DMS79 treated with DMSO at 0.1 percent for 48 hours (cell line): ENCODE measurements around the gene ELFN1.
A peak's percentile ranks its signal among the peaks of the same experiment; 100 is the strongest.

Source experiments
- DNase-seq: peaks from one replicate; lab custom pipeline; 2025; lab: John Stamatoyannopoulos, UW

ELFN1 gene

DNA sequence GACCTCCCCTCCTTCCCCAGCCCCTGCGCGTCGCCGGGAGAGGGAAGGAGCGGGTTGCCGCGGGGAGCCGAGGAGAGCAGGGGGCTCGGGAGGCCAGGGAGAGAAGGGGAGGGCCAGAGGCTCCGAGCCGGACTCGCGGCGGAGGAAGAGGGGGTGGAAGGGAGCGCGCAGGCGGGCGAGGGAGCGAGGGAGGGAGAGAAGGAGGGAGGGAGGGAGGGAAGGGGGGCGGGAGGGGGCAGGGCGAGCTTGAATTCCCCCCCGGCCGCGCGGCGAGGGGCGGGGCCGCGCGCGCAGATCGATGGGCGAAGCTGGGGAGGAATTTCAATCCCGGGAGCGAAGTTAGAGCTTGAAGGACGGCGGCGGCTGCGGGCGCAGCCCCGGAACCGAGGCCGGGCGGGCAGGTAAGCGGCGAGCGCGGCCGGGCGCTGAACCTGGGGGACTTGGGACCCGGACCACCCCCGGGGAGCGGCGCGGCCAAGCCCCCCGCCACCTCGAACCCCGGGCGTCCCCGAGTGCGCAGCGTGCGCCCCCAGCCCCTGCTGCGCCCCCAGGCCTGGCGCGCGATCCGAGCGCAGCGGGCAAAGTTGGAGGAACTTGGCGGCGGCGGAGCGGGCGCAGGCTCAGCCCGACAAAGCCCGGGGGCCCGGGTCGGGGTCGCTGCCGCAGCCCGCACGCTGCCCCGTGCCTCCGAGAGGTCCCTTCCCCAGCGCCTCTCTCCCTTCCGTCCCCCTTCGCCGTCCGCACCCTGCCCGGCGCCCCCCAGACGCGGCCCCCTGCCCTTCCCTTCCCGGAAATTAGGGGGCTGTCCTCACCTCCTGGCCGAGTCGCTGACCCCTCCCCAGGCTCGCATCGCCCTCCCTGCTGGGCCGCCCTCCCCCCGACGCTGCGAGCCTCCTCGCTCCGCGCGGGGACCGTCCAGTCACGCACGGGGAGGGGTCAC, at the start of gene ELFN1:
ELFN1 (plus strand) TSS at position 324 of the 940 bp plus-strand sequence. CDS start 74,320 bp downstream, outside the sequence.
- DNase-seq = no peak

DNA sequence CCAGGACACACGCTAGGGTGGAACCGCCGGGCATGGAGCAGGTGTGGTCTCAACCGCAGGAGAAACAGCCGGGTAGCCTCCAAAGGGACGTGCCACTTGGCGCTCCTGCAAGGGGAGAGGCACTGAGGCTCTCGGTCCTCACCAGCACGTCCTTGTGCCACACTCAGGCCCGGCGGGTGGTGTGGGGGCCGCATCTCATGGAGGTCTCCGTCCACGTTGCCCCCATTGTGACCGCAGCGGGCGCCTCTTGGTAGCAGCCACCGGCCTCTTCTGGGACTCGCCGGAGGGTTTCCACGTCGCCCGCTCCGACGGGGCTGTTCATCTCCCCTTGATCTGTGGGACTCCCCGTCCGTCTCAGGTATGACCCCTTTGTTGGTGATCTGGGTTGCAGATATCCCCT, 49.2 kb upstream of the ELFN1 start:
- no peak for DNase-seq

DNA sequence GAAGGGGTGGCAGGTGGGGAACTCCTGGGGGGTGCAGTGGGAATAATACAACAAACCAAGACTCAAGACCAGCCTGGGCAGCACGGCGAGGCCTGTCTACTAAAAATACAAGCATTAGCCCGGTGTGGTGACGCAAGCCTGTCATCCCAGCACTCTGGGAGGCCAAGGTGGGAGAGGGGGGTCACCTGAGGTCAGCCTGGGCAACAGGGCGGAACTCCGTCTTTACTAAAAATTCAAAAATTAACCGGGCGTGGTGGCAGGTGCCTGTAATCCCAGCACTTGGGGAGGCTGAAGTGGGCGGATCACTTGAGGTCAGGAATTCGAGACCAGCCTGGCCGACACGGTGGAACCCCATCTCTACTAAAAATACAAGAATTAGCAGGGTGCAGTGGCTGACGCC, 48.4 kb upstream of the ELFN1 start:
- no peak for DNase-seq

DNA sequence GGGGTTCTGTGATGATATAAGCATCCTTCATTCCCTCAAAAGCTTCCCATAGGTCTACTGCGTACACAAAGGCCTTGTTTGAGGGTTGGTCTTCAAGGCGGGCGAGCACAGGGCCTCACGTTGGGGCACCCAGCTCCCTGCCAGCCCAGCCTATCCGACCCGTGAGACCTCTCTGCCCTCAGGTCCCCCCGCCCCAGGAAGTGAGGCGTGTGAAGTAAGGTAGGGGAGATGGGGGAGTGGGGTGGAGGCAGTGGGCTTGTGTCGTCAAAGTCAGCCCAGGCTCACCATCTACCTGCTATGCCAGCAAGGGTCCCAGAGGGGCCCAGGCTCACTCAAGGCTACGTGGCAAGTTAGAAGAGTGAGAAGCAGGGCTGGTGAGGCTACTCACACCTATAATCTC, 47.6 kb upstream of the ELFN1 start:
- DNase-seq = no peak

DNA sequence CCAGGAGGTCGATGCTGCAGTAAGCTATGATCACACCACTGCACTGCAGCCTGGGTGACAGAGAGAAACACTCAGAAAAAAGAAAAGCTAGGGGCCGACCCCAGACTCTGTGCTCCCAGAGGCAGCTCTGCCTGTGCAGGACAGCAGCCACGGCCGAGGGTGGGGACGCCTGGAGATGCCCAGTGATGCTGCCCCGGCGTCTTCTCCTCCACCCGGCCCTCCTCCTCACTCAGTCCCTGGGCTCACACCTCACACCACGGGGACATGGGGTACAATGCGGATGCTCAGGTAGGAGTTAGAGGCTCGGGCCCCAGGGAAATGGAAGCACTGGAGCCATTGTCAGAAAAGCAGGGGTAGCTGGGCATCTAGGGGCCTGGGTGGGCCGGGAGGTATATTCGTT, 46.3 kb upstream of the ELFN1 start:
- DNase-seq = no peak

DNA sequence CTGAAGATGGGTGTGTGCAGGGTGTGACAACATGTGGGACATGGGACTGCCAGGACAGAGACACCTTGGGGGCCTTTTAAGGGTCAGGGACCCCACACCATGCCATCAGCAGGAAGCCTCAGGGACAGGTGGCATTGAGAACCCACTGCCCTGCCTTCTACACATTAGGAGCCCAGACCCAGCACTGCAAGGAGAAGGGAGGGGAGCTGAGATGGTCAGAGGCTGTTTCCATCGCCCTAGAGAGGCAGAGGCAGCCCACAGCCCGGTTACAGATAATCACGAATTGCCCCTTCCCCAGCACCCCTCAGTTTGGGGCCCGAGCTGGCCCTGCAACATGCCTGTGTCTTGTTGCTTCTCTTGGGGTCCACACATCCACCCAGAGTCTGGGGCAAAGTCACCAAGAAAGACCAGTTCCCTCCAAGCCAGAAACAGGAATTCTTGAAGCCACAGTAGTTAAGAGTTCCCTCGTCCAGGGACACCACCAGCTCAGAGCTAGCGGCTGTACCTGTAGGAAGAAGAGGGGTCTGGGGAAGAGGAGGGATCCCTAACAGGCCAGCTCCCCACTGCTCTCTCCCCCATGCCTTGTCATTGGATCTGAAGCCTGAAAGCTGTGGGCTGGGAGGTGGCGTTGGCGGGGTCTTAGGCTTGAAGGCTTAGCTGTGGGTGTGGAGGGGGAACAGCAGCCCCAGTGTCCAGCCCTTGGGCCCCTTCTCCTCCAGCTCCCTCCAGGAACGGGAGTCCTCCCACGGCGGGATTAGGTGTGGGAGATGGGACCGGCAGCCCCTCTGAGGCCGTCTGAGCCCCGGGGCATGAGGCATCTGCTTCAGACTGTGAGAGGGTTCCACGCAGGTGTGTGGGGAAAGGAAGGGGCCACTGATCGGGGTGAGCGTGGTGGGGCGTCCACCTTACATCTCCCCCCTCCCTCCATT, 44.8 kb upstream of the ELFN1 start:
- DNase-seq = no peak

DNA sequence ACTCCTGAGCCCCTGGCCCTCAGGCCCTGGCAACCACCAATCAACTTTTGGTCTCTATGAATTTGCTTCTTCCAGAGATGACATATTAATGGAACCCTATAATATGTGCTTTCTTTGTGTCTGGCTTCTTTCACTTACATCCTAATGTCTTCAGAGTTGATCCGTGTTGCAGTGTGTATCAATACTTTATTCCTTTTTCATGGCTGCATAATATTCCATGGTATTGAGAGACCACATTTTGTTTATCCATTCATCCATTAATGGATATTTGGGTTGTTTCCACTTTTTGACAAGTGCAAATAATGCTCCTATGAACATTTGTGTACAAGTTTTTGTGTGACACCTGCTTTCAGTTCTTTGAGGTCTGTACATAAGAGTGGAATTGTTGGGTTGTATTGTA, 43.3 kb upstream of the ELFN1 start:
- DNase-seq = no peak

DNA sequence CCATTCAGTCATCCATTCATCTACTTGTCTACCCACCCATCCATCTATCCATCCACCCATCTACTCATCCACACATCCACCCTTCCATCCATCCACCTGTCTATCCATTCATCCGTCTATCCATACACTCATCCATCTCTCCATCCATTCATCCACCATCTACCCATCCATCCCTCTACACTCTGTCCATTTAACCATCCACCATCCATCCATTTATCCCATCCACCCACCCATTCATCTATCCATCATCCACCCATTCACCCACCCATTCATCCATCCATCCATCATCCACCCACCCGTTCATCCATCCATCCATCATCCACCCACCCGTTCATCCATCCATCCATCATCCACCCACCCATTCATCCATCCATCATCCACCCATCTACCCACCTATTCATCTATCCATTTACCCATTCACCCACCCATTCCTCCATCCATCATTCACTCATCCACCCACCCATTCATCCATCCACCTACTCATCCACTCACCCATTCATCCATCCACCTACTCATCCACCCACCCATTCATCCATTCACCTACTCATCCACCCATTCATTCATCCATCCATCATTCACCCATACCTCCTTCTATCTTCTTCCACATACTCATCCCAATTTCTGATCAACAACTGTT, 39.3 kb upstream of the ELFN1 start:
- no peak for DNase-seq

DNA sequence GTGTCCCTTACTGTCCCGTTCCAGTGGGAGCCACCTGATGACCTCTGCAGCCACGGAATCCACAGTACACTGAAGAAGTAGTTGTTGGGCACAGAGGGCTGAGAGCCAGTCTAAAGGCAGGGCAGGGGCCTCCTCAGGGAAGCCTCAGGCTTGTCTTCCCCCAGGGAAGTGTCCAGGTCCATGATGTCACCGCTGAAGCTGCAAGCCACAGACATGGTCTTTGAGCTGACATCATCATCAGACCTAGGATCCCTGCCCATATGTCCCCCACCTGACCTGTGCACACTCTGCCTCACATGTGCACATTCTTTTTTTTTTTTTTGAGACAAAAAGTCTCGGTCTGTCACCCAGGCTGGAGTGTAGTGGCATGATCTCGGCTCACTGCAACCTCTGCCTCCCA, 38.4 kb upstream of the ELFN1 start:
- DNase-seq = no peak

DNA sequence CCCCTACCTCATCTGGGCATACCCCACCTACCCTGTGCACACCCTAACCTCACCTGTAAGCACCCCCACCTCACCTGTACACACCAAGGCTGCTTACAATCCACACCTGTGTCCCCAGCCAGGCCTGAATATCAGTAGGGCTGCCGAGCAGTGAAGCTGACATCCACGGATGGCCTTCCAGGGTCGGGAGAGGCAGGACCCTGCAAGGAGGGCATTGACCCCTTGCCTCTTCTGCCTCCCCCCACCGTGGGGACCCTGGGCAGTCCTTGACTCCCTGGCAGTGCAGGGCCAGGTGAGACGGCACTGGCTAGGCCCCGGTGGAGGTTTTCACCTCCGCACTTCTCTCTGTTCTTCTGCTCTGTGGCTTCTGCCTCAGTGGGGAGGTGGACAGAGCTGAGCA, 37.6 kb upstream of the ELFN1 start:
- no peak for DNase-seq

DNA sequence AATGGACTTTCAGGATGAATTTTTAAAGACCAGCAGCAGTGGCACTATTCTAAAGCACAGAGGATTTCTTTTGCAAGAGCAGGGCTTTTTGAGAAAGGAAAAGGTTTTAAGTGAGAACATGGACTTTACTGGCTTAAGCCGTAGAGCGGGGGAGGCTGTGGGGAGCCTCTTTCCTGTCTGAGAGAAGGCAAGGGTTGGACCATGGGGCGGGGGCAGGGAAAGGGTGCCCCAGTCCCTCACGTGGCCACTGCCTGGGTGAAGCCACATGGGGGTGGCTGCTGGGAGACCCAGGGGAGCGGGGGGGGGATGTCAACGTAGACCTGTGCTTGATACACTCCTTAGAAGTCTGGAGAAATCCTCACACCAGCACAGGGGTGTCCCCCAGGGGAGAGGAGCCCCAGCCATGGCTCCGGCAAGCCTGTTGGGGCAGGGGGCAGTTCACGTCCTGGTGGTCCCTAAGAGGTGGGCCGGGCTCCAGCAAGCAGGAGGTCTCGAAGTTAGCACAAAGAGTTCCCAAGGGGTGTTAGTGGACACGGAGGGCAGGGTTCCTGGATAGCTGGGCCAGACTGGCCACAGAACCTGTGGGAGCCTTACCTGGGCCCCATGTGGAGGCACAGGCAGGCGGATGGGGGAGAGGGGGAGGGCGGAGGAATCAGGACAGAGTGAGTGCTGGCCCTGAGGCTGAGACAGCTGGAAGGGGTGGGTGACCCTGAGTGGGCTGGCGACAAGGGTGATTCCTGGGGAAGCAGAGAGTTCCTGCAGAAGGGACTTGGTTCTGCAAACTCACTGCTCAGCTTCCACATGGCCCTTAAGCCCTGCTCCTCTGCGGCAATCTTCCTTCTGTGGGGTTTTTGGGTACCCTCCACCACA, 36.9 kb upstream of the ELFN1 start:
- no peak for DNase-seq

DNA sequence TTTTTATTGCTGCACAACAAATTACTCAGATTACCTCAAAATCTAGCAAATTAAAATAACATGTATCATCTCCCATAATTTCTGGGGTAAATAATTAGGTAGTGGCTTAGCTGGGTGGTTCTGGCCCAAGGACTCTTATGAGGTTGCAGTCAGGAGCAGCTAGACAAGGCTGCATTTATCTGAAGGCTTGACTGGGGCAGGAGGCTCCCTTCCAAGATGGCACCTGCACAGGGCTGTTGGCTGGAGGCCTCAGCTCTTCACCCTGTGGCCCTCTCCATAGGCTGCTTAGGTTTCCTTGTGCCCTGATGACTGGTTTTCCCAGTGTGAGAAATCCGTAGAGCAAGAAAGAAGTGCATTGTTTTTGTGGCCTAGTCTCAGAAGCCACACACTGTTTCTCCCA, 34.7 kb upstream of the ELFN1 start:
- DNase-seq = no peak

DNA sequence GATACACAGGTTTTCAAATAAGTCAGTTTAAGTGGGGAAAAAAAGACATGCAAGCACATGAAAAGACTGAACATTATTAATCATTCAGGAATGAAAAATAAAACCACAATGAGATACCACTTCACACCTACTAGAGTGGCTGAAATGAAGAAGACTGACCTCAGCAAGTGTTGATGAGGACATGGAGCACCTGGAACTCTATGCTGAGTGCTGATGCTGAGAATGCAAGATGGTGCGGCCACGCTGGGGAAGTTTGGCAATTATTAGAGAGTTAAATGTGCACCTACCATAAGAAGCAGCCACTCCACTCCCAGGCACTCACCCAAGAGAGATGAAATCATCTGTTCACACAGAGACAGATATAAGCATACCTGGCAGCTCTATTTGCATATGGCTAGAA, 32.9 kb upstream of the ELFN1 start:
- no peak for DNase-seq

DNA sequence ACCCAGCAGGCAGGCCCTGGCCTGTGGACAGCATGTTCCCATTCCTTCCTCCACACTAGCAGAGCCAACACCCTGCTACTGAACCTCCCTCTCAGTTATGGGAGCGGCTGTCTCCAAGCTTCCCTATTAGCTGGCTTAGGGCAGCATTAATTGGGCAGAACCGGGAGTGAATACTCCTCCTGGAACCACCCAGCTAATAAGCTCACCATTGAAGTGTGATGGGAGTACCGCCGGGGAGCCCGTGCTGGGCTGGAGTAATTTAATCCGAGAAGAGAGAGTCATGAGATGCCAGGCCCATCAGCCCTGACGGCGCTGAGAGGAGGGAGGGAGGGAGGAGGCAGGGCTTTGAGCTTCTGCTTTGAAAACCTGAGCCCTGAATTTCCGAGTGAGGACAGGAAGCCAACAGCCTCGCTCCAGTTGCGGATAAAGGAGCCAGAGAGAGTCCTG, 31.8 kb upstream of the ELFN1 start:
- peak; percentile 61 for DNase-seq

DNA sequence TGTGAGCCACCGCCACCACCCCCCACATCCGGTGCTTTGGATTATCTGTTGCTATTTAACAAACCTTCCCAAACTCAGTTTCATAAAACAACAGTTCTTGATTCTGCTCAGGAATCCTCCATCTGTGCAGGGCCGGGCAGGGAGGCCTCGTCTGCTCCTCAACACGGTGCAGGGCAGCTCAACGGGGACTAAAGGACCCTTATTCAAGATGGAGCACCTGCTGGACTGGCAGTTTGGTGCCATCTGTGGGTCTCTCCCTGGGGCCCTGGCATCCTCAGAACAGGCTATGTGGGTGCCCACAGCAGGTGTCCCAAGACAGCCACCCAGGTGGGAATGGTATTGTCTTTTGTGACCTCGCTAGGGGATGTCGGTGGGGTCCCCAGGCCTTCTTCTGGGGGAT, 31.0 kb upstream of the ELFN1 start:
- DNase-seq = no peak

DNA sequence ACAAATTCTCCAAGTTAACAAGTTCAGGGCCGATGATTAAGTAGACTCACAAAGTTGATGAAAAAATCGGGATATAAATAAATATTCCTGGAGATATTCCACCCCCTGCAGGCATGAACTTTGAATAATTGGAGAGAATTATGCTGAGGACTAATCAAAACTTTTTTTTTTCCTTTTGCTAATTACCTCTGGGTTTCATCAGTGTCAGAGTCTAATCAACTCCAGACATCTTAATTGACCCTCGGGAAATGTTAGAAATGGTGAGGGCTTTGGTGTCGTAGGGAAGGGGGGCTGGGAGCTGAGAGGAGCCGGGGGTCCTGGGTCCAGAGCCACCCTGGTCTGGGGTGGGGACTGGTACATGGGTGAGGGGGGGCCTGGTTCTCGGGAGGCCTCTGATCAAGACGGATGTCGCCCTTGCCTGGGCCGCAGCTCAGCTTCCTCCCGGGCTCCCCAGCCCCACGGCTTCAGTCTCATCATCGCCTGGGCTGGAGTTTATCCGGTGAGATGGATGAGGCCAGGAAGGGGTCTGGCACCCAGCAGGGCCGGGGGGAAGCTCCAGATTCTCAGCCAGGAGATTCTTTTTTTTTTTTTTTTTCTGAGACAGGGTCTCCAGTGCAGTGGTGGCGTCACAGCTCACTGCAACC, 30.4 kb upstream of the ELFN1 start:
- DNase-seq = no peak

DNA sequence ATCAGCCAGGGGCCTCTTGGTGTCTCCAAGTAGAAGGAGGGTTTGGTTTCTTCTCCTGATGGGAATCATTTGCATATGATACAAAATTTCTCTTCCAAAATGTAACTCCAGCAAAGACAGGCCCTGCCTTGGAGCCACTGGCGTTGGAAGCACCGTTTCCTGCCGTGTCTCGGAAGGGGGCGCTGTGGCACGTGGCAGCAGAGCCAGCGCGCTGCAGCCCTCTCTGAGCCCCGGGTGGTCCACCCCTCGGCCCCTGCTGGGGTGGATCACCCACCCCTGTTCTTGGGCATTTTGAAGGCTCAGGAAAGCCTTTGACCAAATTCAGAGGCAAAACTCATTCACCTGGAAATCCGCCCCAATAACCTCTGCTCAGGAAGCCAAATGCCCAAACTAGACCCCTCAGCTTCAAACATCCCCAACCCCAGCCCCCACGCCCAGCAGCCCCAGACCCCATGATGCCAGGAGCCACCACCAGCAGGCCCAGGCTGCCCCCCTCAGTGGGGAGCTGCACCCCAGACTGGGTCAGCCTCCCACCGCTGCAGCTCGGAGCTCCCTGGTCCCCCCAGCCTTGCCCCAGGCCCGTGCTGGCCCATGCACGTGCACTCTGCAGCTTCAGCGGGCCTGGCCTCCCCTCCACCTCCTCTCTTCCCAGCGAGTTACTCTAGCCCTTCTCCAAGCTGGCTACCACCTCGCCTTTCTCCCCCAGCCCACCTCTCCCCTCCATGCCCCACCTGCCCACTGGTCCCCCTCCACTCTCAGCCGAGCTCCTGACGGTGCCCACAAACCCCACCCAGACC, 29.5 kb upstream of the ELFN1 start:
- DNase-seq = no peak

DNA sequence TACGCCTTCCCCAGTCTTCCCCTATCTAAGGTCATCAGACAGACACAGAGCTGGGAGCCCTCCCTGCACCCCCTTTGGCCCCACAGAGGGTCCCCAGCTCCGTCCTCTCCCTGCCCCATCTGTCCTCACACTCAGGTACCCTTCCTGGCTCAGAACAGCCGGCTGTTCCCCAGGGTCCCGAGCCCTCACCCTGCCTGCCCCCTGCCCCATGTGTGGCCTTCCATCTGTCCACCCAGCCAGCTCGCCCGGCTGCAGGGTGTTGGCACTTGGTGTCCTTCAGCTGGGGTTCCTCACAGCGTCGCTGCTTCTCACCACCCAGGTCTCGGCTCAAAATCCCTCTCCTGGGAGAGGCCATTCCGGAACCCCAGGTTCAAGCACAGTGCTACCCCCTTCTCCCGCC, 28.9 kb upstream of the ELFN1 start:
- DNase-seq = no peak

DNA sequence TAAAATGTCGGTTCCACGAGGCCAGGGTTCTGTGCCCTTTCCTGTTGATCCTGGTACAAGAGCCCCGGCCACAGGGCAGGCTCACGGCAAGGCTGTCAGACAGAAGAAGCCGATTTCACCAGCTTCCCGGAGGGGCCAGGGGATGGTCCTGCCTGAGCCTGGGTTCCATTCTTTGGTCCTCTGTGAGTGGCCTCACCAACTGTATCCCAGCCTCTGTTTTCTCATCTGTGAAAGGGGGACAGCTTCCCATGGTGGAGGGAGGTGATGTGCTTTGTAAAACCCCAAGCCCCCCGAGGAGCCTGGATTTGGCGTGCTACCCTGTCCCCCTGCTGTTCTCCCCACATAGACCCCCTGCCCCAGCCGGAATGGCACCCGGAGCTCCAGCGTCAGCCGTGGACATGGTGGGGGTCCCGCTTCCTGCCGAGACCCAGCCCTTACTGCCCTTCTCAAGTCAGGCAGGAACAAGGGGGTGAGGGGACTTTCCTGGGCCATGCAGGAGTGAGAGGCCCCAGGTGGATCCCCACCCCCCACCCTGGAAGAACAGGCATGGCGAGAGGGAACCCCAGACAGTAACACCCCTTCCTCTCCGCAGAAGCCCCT, 28.3 kb upstream of the ELFN1 start:
- no peak for DNase-seq

DNA sequence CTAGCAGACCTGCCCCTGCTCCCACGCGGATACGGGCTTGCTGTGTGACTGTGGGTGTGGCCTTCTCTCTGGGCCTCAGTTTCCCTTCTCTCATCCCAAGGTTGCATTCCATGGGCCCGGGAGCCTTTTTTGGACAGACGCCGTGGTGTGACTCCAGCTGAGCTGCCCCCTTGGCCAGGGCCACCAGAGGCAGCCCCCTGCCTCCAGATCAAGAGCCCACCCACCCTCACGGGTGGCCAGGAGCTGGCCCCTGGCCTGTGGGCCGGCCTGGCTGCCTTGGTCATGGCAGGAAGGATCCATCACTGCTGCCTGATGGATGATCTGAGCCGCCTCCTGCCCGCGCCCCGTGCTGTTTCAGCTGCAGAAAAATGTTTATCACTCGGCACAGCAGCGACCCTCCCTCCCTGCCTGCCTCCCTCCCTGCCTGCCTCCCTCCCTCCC, 27.8 kb upstream of the ELFN1 start:
- DNase-seq = no peak
